ENCODE measurements around the gene CDK13.

CDK13 gene

DNA sequence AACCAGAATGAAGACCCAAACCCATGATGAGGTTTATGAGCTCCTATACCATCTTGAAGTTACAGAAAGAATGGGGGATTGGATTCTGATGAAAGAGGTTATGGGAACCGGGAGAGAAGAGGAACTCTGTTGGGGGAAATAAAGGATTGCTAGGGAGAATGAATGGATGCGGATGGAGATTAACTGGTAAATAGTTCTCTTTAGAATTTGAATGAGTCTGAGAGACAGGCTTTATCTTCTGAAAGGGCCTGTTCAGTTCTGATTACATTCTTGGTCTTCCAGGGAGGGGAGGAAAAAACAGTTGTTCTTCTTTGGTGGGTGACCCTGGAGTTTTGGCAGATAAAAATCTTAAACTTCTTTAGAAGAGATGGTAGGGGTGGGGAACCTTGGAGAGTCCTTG is 198.6 kb downstream of the CDK13 start:
- no peak for DNase-seq (ENCODE audit: low read depth)

Measured in ELR (cell line).